NT2/D1 (cell line): Measurements from ENCODE around the gene FRS2.

Experiments used
- SUZ12 ChIP-seq: IDR thresholded peaks from 2 replicates; pipeline ENCODE4 v1.6.1; 2011; ENCODE audit not compliant: insufficient read length, insufficient read depth; ENCODE audit errors: extremely low read depth
- ZNF274 ChIP-seq: IDR thresholded peaks from 2 replicates; pipeline ENCODE4 v1.6.1; 2011; ENCODE audit warnings: mild to moderate bottlenecking, low read depth, low read length

DNA sequence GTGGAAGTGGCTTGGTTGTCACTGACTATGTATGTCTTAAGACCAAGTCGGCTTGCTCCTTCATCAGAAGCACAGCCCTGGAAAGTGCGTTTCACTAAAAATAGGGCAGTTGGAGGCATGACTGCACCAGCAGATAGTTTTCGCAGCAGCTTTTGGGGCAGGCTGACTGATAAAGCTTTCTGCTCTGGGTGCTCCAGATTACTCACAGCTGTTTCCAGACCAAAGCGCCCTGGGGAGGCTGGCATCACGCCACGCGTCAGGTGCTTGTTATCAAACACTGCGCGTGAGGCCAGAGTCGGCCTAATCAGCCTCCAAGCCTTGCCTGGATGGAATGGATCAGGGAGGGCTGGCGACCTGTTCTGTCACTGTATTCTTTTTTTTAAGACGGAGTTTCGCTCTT lies 153.8 kb downstream of the FRS2 start:
- no peak for TF ChIP-seq ZNF274
- TF ChIP-seq SUZ12, result no peak
